K562 (cell line): ENCODE results near the gene NCR1. TPM values are rescaled to one million over a fixed set of nuclear protein-coding genes. Genes with fewer than 3 reads are reported as not detected.

Experiments
- ATAC-seq: fragments of 200-7000 bp; cut with Tn5 transposase; 3 replicates; pipeline ENCODE4 v1.9.1; 2020; ENCODE audit warnings: moderate library complexity
- BruUV-seq: library from RNA; stranded (reverse); fragments of 400-500 nt; replicated peaks from 2 replicates; lab custom pipeline; 2021; lab: Mats Ljungman, UMichigan
- CTCF ChIA-PET: fragments of 300-600 bp; formaldehyde crosslinking; extraction: SDS; loops from one replicate; lab custom pipeline; 2021; ENCODE audit warnings: low intra/inter-chr PET ratio; lab: Yijun Ruan, JAX
- POLR2A ChIA-PET: fragments of 300-600, 350-650 bp; sonication (Branson Sonifier 250); formaldehyde crosslinking; extraction: SDS; loops from one replicate; lab custom pipeline; 2021; ENCODE audit warnings: antibody characterized with exemption, inconsistent platforms; lab: Yijun Ruan, JAX
- DNase-seq, 4 experiments: peaks; one replicate each; pipeline versions ENCODE4 v3.0.0 to v3.0.0-alpha.2; 2011 to 2018; ENCODE audit warnings: low spot score in 3 of 4, mixed read lengths in 3 of 4; ENCODE audit errors: extremely low read depth in 1 of 4
- FAIRE-seq: peaks from 2 replicates; lab custom pipeline; 2011; peaks lifted over from hg19 to GRCh38; lab: Jason Lieb, UNC
- H2AFZ ChIP-seq: 2 replicates; pipeline ENCODE4 v1.6.0; 2011; ENCODE audit warnings: low read depth, low read length, control low read depth, inconsistent platforms
- H3K27ac ChIP-seq: fragments of 200-600 bp; 3 replicates; pipeline ENCODE4 v1.8.0; 2011; ENCODE audit warnings: low read depth, mild to moderate bottlenecking, control low read depth, inconsistent platforms, low read length, moderate library complexity, mixed read lengths; ENCODE audit errors: extremely low read depth
- H3K27me3 ChIP-seq, 2 experiments: fragments of 300-600 bp in 1 of 2; 2 replicates in 1 of 2; 3 replicates in 1 of 2; pipeline versions ENCODE4 v1.6.0 to v1.8.0; 2011; ENCODE audit warnings: inconsistent platforms in 2 of 2, low read length in 2 of 2, mild to moderate bottlenecking in 1 of 2, mixed read lengths in 1 of 2, moderate library complexity in 1 of 2; ENCODE audit not compliant: control insufficient read depth in 2 of 2, insufficient read depth in 2 of 2
- H3K36me3 ChIP-seq: fragments of 300-600 bp; 3 replicates; pipeline ENCODE4 v1.8.0; 2011; ENCODE audit warnings: mild to moderate bottlenecking, low read length, inconsistent platforms; ENCODE audit not compliant: control insufficient read depth, insufficient read depth
- H3K4me1 ChIP-seq, 2 experiments: fragments of 200-600 bp in 1 of 2; replicated peaks in 1 of 2; 2 replicates in 1 of 2; 3 replicates in 1 of 2; pipeline versions ENCODE4 v1.5.1 to v1.8.0; 2011; ENCODE audit warnings: inconsistent platforms in 2 of 2, low read length in 2 of 2, mild to moderate bottlenecking in 1 of 2, mixed read lengths in 1 of 2, moderate library complexity in 1 of 2; ENCODE audit not compliant: control insufficient read depth in 2 of 2, insufficient read depth in 2 of 2
- H3K4me2 ChIP-seq: 2 replicates; pipeline ENCODE4 v1.6.1; 2011; ENCODE audit warnings: low read length, control low read depth, inconsistent platforms, mixed read lengths; ENCODE audit not compliant: insufficient read depth
- H3K4me3 ChIP-seq: fragments of 200-600 bp; sonication (generic), shearing (Covaris generic); 2 replicates; pipeline ENCODE4 v1.5.1; 2016; ENCODE audit warnings: control low read depth, inconsistent platforms
- H3K79me2 ChIP-seq: fragments of 200-600 bp; 3 replicates; pipeline ENCODE4 v1.8.0; 2011; ENCODE audit warnings: low read length, inconsistent platforms; ENCODE audit not compliant: control insufficient read depth, insufficient read depth
- H3K9ac ChIP-seq, 2 experiments: 2 replicates each; pipeline versions ENCODE4 v1.6.0 to v1.6.1; 2011; ENCODE audit warnings: low read depth in 2 of 2, low read length in 2 of 2, control low read depth in 1 of 2, inconsistent platforms in 1 of 2, mild to moderate bottlenecking in 1 of 2, mixed read lengths in 1 of 2; ENCODE audit not compliant: insufficient read depth in 1 of 2
- H3K9me1 ChIP-seq: one replicate; pipeline ENCODE4 v1.6.0; 2011; ENCODE audit warnings: inconsistent platforms, mild to moderate bottlenecking, low read length, moderate library complexity; ENCODE audit not compliant: control insufficient read depth, insufficient read depth
- H3K9me3 ChIP-seq: replicated peaks from 2 replicates; pipeline ENCODE4 v1.5.1; 2011; ENCODE audit warnings: low read depth, low read length, inconsistent platforms; ENCODE audit not compliant: control insufficient read depth, insufficient read depth
- H4K20me1 ChIP-seq: replicated peaks from 2 replicates; pipeline ENCODE4 v1.6.1; 2011; ENCODE audit warnings: low read length, inconsistent platforms, mixed read lengths; ENCODE audit not compliant: control insufficient read depth, insufficient read depth
- CBX2 ChIP-seq: fragments of 200-600 bp; sonication (generic); IDR thresholded peaks from one replicate; pipeline ENCODE4 v1.6.1; 2012; ENCODE audit warnings: mild to moderate bottlenecking, low read length, inconsistent platforms; ENCODE audit not compliant: insufficient read depth, poor library complexity, severe bottlenecking
- HDAC1 ChIP-seq, 2 experiments: fragments of 450-650 bp; IDR thresholded peaks; 2 replicates each; pipeline ENCODE4 v1.6.1; 2016 to 2017; ENCODE audit warnings: inconsistent platforms in 1 of 2, mild to moderate bottlenecking in 1 of 2, moderate library complexity in 1 of 2
- HIVEP1 ChIP-seq: fragments of 250-450 bp; sonication (Bioruptor Pico); IDR thresholded peaks from 2 replicates; pipeline ENCODE4 v1.4.0; 2020; ENCODE audit warnings: mild to moderate bottlenecking
- HSF4 ChIP-seq: fragments of 250-450 bp; sonication (Bioruptor Pico); IDR thresholded peaks from 2 replicates; pipeline ENCODE4 v2.1.2; 2022; ENCODE audit warnings: mild to moderate bottlenecking, moderate library complexity, borderline replicate concordance
- MITF ChIP-seq: IDR thresholded peaks from 2 replicates; pipeline ENCODE4 v1.6.1; 2014; ENCODE audit warnings: antibody characterized with exemption
- MLX ChIP-seq, 2 experiments: fragments of 450-650 bp in 1 of 2; sonication (generic) in 1 of 2; formaldehyde crosslinking; conservative IDR thresholded peaks; 2 replicates each; pipeline versions ENCODE4 v1.4.0 to v1.8.1; 2020 to 2022; ENCODE audit warnings: mild to moderate bottlenecking in 1 of 2, missing genetic modification reagents in 1 of 2
- MTA3 ChIP-seq: fragments of 450-650 bp; formaldehyde crosslinking; IDR thresholded peaks from 2 replicates; pipeline ENCODE4 v1.6.1; 2017; ENCODE audit warnings: mild to moderate bottlenecking, borderline replicate concordance
- NFRKB ChIP-seq: fragments of 450-650 bp; IDR thresholded peaks from 2 replicates; pipeline ENCODE4 v1.6.1; 2016; ENCODE audit warnings: low read depth
- PBX2 ChIP-seq, 2 experiments: IDR thresholded peaks in 1 of 2; conservative IDR thresholded peaks in 1 of 2; 2 replicates each; pipeline ENCODE4 v1.6.1; 2016; ENCODE audit warnings: low read depth in 2 of 2, mild to moderate bottlenecking in 1 of 2, missing compliant biosample characterization in 1 of 2, missing genetic modification characterization in 1 of 2, moderate library complexity in 1 of 2
- SIN3B ChIP-seq: fragments of 450-650 bp; IDR thresholded peaks from 2 replicates; pipeline ENCODE4 v1.6.1; 2017; ENCODE audit warnings: low read depth, mild to moderate bottlenecking, moderate library complexity
- XRCC4 ChIP-seq: IDR thresholded peaks from one replicate; pipeline ENCODE4 v1.6.1; 2011; ENCODE audit not compliant: insufficient read depth, insufficient read length; ENCODE audit errors: extremely low read depth
- ZNF512 ChIP-seq: IDR thresholded peaks from 2 replicates; pipeline ENCODE4 v1.6.1; 2016; ENCODE audit warnings: missing genetic modification characterization, missing compliant biosample characterization
- WGBS: fragments of 100-300 bp; shearing (Covaris generic); methylation state at CpG from one replicate; pipeline ENCODE4 v1.1.6; 2016; ENCODE audit warnings: low coverage, mixed read lengths; ENCODE audit not compliant: insufficient coverage; ENCODE audit errors: missing lambda C conversion rate; 5-methylcytosine and 5-hydroxymethylcytosine counted together
- in situ Hi-C: fragments of 300-500 bp; cut with MboI; formaldehyde crosslinking; loops from 4 replicates; pipeline ENCODE4 v1.15.0; 2018; ENCODE audit warnings: inconsistent platforms, mixed read lengths
- intact Hi-C: fragments of 100-400 bp; cut with micrococcal nuclease; formaldehyde crosslinking; loops from 2 replicates; pipeline ENCODE4 v1.14.2; 2022
- polyA plus RNA-seq, 8 experiments: library from polyadenylated mRNA; depleted of rRNA in 4 of 8; stranded (reverse) in 5 of 8; unstranded in 3 of 8; fragments of >200 nt; fragmentation: Nextera tagmentation in 2 of 8; fragmentation: Illumina TruSeq in 1 of 8; extraction: Ambion mirVana in 2 of 8; extraction: Trizol in 1 of 8; gene quantifications; 2 replicates each; pipeline versions ENCODE4 v1.2.1 to v1.2.3, GENCODE V29; 2011 to 2014; ENCODE audit warnings: inconsistent platforms in 1 of 8, missing spikeins in 1 of 8
- total RNA-seq, 7 experiments: library from RNA; depleted of rRNA in 6 of 7; stranded (reverse); fragments of >200 nt in 6 of 7; fragmentation: Illumina TruSeq in 2 of 7; extraction: Trizol in 2 of 7; gene quantifications; 2 replicates each; pipeline versions ENCODE4 v1.2.1 to v1.2.3, GENCODE V29; 2011 to 2021; ENCODE audit warnings: low replicate concordance in 1 of 7
- TF ChIP-seq, protein P1 (sequence below): sonication (generic); IDR thresholded peaks from 2 replicates; pipeline ENCODE4 v1.6.1; 2016

NCR1 gene
- total and polyA plus RNA-seq, 9 of the 15 experiments (the other 6 are each of a cell fraction or from before 2014, with no cell fraction given): 0.25 to 3.1 (median 1.2) TPM

DNA sequence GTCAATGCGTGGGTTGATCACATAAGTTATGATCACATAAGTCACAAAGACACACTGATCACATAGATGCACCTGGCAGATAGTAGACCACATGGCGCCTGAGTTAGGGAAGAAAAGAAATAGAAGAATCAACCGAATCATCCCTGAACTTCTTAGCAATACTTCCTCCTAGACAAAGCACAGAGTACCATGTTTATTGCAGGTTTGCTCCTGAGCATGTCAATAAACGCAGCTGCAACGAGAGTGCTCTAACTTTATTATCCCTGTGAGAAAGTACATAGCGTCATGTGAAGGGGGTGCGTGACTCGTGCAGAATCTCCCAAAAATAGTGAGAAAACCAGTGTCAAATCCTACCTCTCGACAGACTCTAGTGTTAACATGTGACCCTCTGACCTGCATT lies 17.3 kb downstream of the NCR1 start (continued):
- no peak for TF ChIP-seq ZNF512 (tag)
- TF ChIP-seq MITF: no peak
- TF ChIP-seq, protein P1, sequence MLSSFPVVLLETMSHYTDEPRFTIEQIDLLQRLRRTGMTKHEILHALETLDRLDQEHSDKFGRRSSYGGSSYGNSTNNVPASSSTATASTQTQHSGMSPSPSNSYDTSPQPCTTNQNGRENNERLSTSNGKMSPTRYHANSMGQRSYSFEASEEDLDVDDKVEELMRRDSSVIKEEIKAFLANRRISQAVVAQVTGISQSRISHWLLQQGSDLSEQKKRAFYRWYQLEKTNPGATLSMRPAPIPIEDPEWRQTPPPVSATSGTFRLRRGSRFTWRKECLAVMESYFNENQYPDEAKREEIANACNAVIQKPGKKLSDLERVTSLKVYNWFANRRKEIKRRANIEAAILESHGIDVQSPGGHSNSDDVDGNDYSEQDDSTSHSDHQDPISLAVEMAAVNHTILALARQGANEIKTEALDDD: no peak

GRCh38 chr19:54928299-54928698 lies 22.4 kb downstream of the NCR1 start:
- no TSS peak for BruUV-seq
- H3K79me2 ChIP-seq: no peaks in the 10 kb centered on the region
- no peaks in the 10 kb centered on the region for H4K20me1 ChIP-seq
- ATAC-seq (no peak), DNase-seq (peak in 2 of 4 experiments; percentile 36 to 39), FAIRE-seq (peak; percentile 70)
- intact Hi-C loops: no loop called here
- 13% methylated on average over 2 of the region's 2 CpGs for WGBS
- peaks cover 5 to 6% of the 10 kb centered on the region in 2 experiments; a peak in 4 of 5 replicates for H3K27me3 ChIP-seq
- in situ Hi-C loops: no loop called here
- ChIA-PET CTCF (no interaction called here), POLR2A (no interaction called here)
- H3K36me3 ChIP-seq: no peaks in the 10 kb centered on the region
- H3K4me2 ChIP-seq: no peak overlapping the region
- H3K9me1 ChIP-seq: no peaks in the 10 kb centered on the region
- H3K9me3 ChIP-seq: peaks cover 12% of the 10 kb centered on the region
- H3K4me3 ChIP-seq: no peak overlapping the region
- H3K9ac ChIP-seq: no peak overlapping the region
- H2AFZ ChIP-seq: no peak overlapping the region
- H3K27ac ChIP-seq: no peak overlapping the region
- H3K4me1 ChIP-seq: peaks cover 0 to under 1% of the 10 kb centered on the region in 2 experiments; a peak in 3 of 5 replicates
- no peak for TF ChIP-seq XRCC4
- TF ChIP-seq HSF4 (CRISPR knock-in tag): no peak
- TF ChIP-seq PBX2 (CRISPR knock-in tag; IDR thresholded peaks at IDR 0.05; ENCODE audit: low read depth): no peak
- TF ChIP-seq PBX2 (tag; conservative IDR thresholded peaks at IDR 0.05; ENCODE audit: low read depth): 0 out of 2 replicates have a peak, but pooled peaks have one; percentile 15
- TF ChIP-seq NFRKB: no peak
- TF ChIP-seq MTA3: peak; percentile 39; the same call in 1 of the 2 replicates
- TF ChIP-seq HDAC1 (IDR thresholded peaks at IDR 0.05): peak in 1 of 2 experiments; percentile 98; a peak in 2 of 4 replicates
- TF ChIP-seq MLX (CRISPR knock-in tag; conservative IDR thresholded peaks at IDR 0.05): no peak
- TF ChIP-seq HIVEP1 (CRISPR knock-in tag): no peak
- no peak for TF ChIP-seq CBX2
- no peak for TF ChIP-seq SIN3B
